Measurements from ENCODE around the gene CCDC159.
"Not testable (repeated sequence)": the region's sequence is repeated elsewhere in the genome, so short reads cannot be mapped to it uniquely, and the experiment has no call there.

Gene CCDC159, protein sequence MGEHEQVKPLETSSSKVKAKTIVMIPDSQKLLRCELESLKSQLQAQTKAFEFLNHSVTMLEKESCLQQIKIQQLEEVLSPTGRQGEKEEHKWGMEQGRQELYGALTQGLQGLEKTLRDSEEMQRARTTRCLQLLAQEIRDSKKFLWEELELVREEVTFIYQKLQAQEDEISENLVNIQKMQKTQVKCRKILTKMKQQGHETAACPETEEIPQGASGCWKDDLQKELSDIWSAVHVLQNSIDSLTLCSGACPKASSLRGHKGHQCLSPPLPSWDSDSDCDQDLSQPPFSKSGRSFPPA

DNA sequence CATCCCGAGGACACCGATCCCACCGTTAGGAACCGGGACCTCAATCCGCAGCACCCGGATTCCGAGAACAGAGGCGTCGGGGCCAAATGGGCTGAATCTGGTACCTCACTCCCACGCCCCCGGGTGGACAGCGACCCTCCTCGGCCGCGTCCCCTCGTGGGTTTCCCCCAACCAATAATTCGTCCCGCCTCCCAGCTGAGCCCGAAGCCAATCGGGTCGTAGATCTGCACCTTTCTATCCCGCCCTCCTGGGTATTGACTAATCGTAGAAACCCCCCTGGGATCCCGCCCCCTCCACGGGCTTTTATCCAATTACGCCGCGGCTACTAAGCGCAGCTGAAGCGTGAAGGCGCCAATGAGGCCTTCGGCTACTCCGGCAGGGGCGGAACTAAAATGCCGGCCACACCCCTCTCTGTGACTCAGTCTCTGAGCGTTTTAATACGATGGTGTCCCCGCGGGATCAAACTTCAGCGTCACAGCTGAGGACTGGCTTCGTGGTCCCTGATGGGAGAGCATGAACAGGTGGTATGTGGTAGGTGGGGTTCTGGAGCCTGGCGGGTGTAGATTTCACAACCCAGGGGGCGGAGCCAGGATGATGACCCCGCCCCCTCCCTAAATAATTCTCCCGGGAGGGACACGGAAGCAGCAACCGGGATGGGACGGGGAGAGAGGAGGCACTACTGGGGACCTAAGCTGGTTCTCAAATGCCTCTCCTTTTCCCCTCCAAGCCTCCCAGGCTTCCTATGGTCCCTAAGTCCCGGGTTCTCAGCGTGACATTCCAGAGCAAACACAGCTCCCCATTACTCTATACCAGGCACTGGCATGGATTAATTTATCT lies at the start of gene CCDC159, which contains the start of gene TMEM205:
TSS of gene CCDC159 (plus strand) at position 416 of the 837 bp plus-strand sequence. CDS start at position 504, 88 bp downstream.
TSS of gene TMEM205 (minus strand) at position 165 of the 837 bp plus-strand sequence. CDS start 649 bp downstream, outside the sequence.
- in situ Hi-C loops (cut with MboI; ENCODE audit: low sequenced_read_pairs): no loop called here

DNA sequence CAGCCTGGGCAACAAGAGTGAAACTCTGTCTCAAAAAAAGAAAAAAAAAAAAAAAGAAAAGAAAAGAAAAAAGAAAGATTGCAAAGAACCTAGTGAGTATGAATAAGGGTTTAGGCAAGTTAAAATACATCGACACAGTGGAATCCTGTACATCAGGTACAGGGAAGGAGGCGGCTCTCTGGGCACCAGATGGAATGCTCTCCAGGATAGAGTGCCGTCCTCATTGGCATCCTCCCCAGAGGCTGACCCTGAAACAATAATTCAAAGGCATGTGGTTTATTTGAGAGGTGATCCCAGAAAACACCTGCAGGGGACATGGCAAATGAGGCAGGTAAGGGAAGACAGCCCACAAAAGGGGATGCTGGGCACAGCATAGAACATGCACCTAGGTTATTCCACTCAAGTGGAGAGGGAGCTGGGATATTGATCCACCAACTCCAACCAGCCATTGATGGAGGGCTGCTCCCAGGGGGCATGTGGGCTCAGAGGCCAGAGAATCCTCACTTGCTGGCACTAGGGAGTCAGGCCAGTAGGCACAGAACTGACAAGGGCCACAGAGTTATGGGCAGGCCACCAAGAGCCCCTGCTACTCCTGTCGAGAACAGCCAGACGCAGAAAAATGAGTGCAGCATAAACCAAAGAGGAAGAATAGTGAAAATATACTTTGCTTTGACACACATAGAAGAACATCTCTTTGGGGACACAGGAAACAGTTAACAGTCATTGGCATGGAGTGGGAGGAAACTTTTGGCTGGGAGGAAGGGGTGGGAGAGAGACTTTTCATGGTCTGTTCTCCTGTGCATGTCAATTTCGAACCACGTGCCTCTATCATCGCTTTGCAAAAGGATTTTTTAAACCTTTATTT lies 46.1 kb upstream of the CCDC159 start:
- in situ Hi-C loops (cut with MboI; ENCODE audit: low sequenced_read_pairs): loop anchor here (10.0 kb wide), 1 partner anchor 145 kb away; no protein-coding TSS in a partner anchor

DNA sequence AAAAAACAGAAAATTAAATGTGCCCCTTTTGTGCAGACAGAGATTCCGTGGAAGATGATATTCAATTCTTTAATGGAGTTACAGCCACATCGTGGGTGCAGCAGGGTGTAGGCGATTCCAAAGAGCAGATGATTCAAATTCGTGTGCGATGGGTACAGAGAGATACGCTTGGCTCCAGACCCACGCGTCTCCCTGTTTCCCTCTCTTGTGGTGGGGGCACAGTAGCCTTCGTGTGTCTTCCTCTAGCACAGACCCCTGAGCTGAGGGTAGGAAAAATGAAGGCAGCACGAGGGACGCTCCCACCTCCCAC lies 45.6 kb upstream of the CCDC159 start:
- in situ Hi-C loops (cut with MboI; ENCODE audit: low sequenced_read_pairs): no loop called here

- in situ Hi-C loops (cut with MboI; ENCODE audit: low sequenced_read_pairs): no loop called here
Measured at GRCh38 chr19:11304936-11305335, 41.4 kb upstream of the CCDC159 start.

- in situ Hi-C loops (cut with MboI; ENCODE audit: low sequenced_read_pairs): no loop called here
Measured at GRCh38 chr19:11306337-11306736, 40.0 kb upstream of the CCDC159 start.

DNA sequence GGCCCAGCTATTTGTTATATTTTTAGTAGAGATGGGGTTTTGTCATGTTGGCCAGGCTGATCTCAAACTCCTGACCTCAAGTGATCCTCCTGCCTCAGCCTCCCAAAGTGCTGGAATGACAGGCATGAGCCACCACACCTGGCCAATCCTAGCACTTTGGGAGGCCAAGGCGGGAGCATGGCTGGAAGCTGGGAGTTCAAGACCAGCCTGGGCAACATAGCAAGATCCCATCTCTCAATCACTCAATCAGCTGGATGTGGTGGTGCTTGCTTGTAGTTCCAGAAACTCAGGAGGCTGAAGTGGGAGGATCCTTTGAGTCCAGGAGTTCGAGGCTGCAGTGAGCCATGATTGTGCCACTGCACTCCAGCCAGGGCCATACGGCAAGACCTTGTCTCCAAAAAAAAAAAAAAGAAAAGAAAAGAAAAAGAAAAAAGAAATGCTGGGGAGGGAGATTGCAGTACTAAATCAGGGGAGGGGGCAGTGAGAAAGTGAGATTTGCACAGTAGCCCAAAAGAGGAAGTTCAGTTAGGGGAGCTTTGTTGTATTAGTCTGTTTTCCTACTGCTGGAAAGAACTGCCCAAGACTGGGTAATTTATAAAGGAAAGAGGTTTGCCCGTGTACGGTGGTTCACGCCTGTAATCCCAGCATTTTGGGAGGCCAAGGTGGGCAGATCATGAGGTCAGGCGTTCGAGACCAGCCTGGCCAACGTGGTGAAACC lies 25.9 kb upstream of the CCDC159 start:
- in situ Hi-C loops (cut with MboI; ENCODE audit: low sequenced_read_pairs): not testable (repeated sequence)

DNA sequence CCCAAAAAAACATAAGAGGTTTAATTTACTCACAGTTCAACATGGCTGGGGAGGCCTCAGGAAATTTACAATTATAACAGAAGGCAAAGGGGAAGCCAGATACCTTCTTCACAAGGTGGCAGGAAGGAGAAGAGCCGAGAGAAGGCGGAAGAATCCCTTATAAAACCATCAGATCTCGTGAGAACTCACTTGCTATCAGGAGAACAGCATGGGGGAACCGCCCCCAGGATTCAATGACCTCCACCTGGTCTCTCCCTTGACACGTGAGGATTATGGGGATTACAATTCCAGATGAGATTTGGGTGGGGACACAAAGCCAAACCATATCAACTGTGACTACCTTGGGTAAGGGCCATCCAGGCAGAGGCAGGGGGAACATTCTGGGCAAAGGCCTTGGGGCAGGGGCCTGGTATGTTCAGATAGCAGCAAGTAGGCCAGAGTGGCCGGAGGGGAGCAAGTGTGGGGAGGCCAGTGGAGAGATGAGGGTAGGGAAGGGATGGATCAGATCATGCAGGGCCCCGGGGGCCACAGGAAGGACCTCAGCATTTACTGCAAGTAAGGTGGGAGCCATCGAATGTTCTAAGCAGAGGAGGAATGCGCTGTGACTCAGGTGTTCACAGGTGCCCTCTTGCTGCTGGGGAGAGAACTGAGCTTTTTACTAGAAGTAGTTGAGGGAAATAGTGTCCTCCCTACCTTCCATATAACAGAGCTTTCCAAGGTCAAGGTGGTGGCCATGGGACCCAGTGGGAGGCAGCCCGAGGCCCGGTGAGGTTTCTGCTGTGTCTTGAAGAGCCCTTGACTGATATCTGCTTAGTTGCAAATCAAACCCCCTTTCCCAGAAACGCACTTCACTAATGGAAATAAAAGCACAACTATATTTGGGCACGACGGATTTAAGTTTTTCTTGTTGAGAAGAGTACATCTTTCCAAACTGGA lies 24.9 kb upstream of the CCDC159 start:
- in situ Hi-C loops (cut with MboI; ENCODE audit: low sequenced_read_pairs): no loop called here

- in situ Hi-C loops (cut with MboI; ENCODE audit: low sequenced_read_pairs): no loop called here
Measured at GRCh38 chr19:11322269-11323024, 23.9 kb upstream of the CCDC159 start.

- in situ Hi-C loops (cut with MboI; ENCODE audit: low sequenced_read_pairs): no loop called here
Measured at GRCh38 chr19:11323601-11324078, 22.7 kb upstream of the CCDC159 start.

- in situ Hi-C loops (cut with MboI; ENCODE audit: low sequenced_read_pairs): no loop called here
Measured at GRCh38 chr19:11324079-11324661, 22.1 kb upstream of the CCDC159 start.

- in situ Hi-C loops (cut with MboI; ENCODE audit: low sequenced_read_pairs): no loop called here
Measured at GRCh38 chr19:11324748-11325389, 21.4 kb upstream of the CCDC159 start.

- in situ Hi-C loops (cut with MboI; ENCODE audit: low sequenced_read_pairs): no loop called here
Measured at GRCh38 chr19:11325544-11325943, 20.8 kb upstream of the CCDC159 start.

- in situ Hi-C loops (cut with MboI; ENCODE audit: low sequenced_read_pairs): no loop called here
Measured at GRCh38 chr19:11330127-11330526, 16.2 kb upstream of the CCDC159 start.

DNA sequence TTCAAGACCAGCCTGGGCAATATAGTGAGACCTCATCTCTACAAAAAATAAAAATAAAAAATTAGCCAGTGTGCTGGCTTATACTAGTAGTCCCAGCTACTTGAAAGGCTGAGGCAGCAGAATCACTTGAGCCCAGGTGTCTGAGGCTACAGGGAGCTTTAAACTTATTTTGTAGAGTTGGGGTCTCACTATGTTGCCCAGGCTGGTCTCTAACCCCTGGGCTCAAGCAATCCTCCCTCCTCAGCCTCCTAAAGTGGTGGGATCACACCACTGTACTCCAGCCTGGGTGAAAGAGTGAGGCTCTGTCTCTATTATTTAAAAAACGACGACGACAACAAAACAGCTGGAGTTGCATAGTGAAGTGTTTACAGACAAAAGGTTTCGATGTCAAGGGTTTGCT lies 14.8 kb upstream of the CCDC159 start:
- in situ Hi-C loops (cut with MboI; ENCODE audit: low sequenced_read_pairs): no loop called here

- in situ Hi-C loops (cut with MboI; ENCODE audit: low sequenced_read_pairs): no loop called here
Measured at GRCh38 chr19:11332822-11333221, 13.5 kb upstream of the CCDC159 start.

- in situ Hi-C loops (cut with MboI; ENCODE audit: low sequenced_read_pairs): not testable (repeated sequence)
Measured at GRCh38 chr19:11333838-11334237, 12.5 kb upstream of the CCDC159 start.

DNA sequence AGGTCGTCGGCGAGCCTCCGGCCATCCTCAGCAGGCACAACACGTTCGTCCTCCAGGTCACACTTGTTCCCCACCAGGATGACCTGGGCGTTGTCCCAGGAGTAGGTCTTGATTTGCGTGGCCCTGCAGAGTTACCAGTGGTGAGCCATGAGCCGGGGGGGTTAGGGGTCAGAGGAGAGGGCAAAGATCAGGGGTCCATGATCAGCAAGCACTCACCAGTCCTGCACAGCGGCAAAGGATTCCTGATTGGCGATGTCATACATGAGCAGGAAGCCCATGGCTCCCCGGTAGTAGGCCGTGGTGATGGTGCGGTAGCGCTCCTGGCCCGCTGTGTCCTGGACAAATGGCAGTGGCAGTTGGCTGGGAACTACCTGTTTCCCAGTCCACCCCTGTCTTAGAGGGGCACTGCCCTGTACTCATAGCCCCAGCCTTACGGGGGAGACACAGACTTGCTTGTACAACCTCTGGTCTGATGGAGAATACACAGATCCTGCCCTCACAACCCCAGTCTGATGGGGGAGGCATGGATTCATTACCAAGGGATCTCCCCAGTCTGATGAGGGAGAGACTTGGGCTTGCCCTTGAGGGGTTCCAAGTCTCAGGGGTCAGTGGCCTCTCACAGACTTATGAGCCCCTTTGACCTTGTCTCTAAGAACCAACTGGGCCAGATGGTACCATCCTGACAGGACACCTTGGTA lies 10.7 kb upstream of the CCDC159 start:
- in situ Hi-C loops (cut with MboI; ENCODE audit: low sequenced_read_pairs): no loop called here

All from HL-60/S4 treated with retinoic acid at 250 ng/mL for 4 days and 3 days (cell line).